Uterus (tissue), 2 donors: Measurements from ENCODE around the gene CCDC158.

ENCODE experiments used
- CTCF ChIP-seq, 4 experiments: fragments of 200-600 bp in 2 of 4; fragments of 450-650 bp in 2 of 4; sonication (generic) in 2 of 4; IDR thresholded peaks; one replicate each; pipeline ENCODE4 v1.5.1; 2016 to 2019; ENCODE audit warnings: antibody characterized with exemption in 4 of 4, mild to moderate bottlenecking in 2 of 4, moderate library complexity in 1 of 4
- POLR2A ChIP-seq, 2 donors: fragments of 450-650 bp; IDR thresholded peaks; one replicate each; pipeline ENCODE4 v1.6.1; 2016; ENCODE audit warnings: antibody characterized with exemption in 2 of 2, mild to moderate bottlenecking in 1 of 2, moderate library complexity in 1 of 2

- TF ChIP-seq POLR2A (IDR thresholded peaks at IDR 0.05) (no peak), CTCF (IDR thresholded peaks at IDR 0.05) (no peak)
Measured at GRCh38 chr4:76470064-76470463, 49.1 kb upstream of the CCDC158 start.
